Measurements from ENCODE around the gene PGAP3. TPM values are rescaled to one million over a fixed set of nuclear protein-coding genes. Genes with fewer than 3 reads are reported as not detected.

PGAP3 gene
- total and polyA plus RNA-seq, 2 donors = 6.6 to 18.5 TPM

GRCh38 chr17:39659279-39660010 is 28.4 kb downstream of the PGAP3 start:
- Histone ChIP-seq H3K4me1 (ENCODE audit: control insufficient read depth in 2 of 2, insufficient read depth in 2 of 2, low read length in 2 of 2) (peaks cover 19 to 38% of the 10 kb centered on the region in 2 donors), H3K36me3 (ENCODE audit: control insufficient read depth in 2 of 2, insufficient read depth in 2 of 2, low read length in 1 of 2) (peaks cover 62 to 69% of the 10 kb centered on the region in 2 donors), H3K9me3 (ENCODE audit: control insufficient read depth in 2 of 2, insufficient read depth in 1 of 2, low read length in 1 of 2) (no peaks in the 10 kb centered on the region), H3K4me3 (ENCODE audit: low read length in 2 of 2) (no peak overlapping the region), H3K27ac (ENCODE audit: low read depth in 1 of 2, low read length in 1 of 2) (peak overlapping the region; percentile 72 to 78), H3K27me3 (ENCODE audit: control insufficient read depth in 2 of 2, insufficient read depth in 1 of 2, low read length in 1 of 2) (no peaks in the 10 kb centered on the region)
- 55% methylated on average over 15 of the region's 15 CpGs for WGBS
- peak in 2 of 9 donors; percentile 40 to 71 for DNase-seq (ENCODE audit: low read depth in 6 of 9, low spot score in 9 of 9)

- 92% methylated on average over 3 of the region's 3 CpGs for WGBS
- no peaks in the 10 kb centered on the region for H3K9me3 ChIP-seq (ENCODE audit: control insufficient read depth in 2 of 2, insufficient read depth in 1 of 2, low read length in 1 of 2)
- no peaks in the 10 kb centered on the region for H3K27me3 ChIP-seq (ENCODE audit: control insufficient read depth in 2 of 2, insufficient read depth in 1 of 2, low read length in 1 of 2)
- H3K27ac ChIP-seq (ENCODE audit: low read depth in 1 of 2, low read length in 1 of 2) = peak overlapping the region in 1 of 2 donors; percentile 48
- no peak overlapping the region for H3K4me3 ChIP-seq (ENCODE audit: low read length in 2 of 2)
- H3K4me1 ChIP-seq (ENCODE audit: control insufficient read depth in 2 of 2, insufficient read depth in 2 of 2, low read length in 2 of 2) = peaks cover 19 to 42% of the 10 kb centered on the region in 2 donors
- peaks cover 64 to 69% of the 10 kb centered on the region in 2 donors for H3K36me3 ChIP-seq (ENCODE audit: control insufficient read depth in 2 of 2, insufficient read depth in 2 of 2, low read length in 1 of 2)
- DNase-seq (ENCODE audit: low read depth in 6 of 9, low spot score in 9 of 9) = no peak
Observed at GRCh38 chr17:39658760-39659159, 29.1 kb downstream of the PGAP3 start.

- 79% methylated on average over 11 of the region's 11 CpGs for WGBS
- Histone ChIP-seq H3K27ac (ENCODE audit: low read depth in 1 of 2, low read length in 1 of 2) (no peak overlapping the region), H3K27me3 (ENCODE audit: control insufficient read depth in 2 of 2, insufficient read depth in 1 of 2, low read length in 1 of 2) (no peaks in the 10 kb centered on the region), H3K36me3 (ENCODE audit: control insufficient read depth in 2 of 2, insufficient read depth in 2 of 2, low read length in 1 of 2) (peaks cover 64 to 72% of the 10 kb centered on the region in 2 donors), H3K9me3 (ENCODE audit: control insufficient read depth in 2 of 2, insufficient read depth in 1 of 2, low read length in 1 of 2) (no peaks in the 10 kb centered on the region), H3K4me1 (ENCODE audit: control insufficient read depth in 2 of 2, insufficient read depth in 2 of 2, low read length in 2 of 2) (peaks cover 19 to 42% of the 10 kb centered on the region in 2 donors), H3K4me3 (ENCODE audit: low read length in 2 of 2) (no peak overlapping the region)
- DNase-seq (ENCODE audit: low read depth in 6 of 9, low spot score in 9 of 9) = peak in 1 of 9 donors; percentile 33
Observed at GRCh38 chr17:39658346-39658745, 29.5 kb downstream of the PGAP3 start.

GRCh38 chr17:39655105-39655504 is 32.8 kb downstream of the PGAP3 start:
- Histone ChIP-seq H3K4me3 (ENCODE audit: low read length in 2 of 2) (no peak overlapping the region), H3K27me3 (ENCODE audit: control insufficient read depth in 2 of 2, insufficient read depth in 1 of 2, low read length in 1 of 2) (no peaks in the 10 kb centered on the region), H3K4me1 (ENCODE audit: control insufficient read depth in 2 of 2, insufficient read depth in 2 of 2, low read length in 2 of 2) (peaks cover 15 to 27% of the 10 kb centered on the region in 2 donors), H3K9me3 (ENCODE audit: control insufficient read depth in 2 of 2, insufficient read depth in 1 of 2, low read length in 1 of 2) (no peaks in the 10 kb centered on the region), H3K36me3 (ENCODE audit: control insufficient read depth in 2 of 2, insufficient read depth in 2 of 2, low read length in 1 of 2) (peaks cover 32 to 46% of the 10 kb centered on the region in 2 donors), H3K27ac (ENCODE audit: low read depth in 1 of 2, low read length in 1 of 2) (no peak overlapping the region)
- 95% methylated on average over 2 of the region's 2 CpGs for WGBS
- DNase-seq (ENCODE audit: low read depth in 6 of 9, low spot score in 9 of 9) = no peak

- Histone ChIP-seq H3K9me3 (ENCODE audit: control insufficient read depth in 2 of 2, insufficient read depth in 1 of 2, low read length in 1 of 2) (no peaks in the 10 kb centered on the region), H3K4me3 (ENCODE audit: low read length in 2 of 2) (no peak overlapping the region), H3K4me1 (ENCODE audit: control insufficient read depth in 2 of 2, insufficient read depth in 2 of 2, low read length in 2 of 2) (peaks cover 5 to 14% of the 10 kb centered on the region in 2 donors), H3K27ac (ENCODE audit: low read depth in 1 of 2, low read length in 1 of 2) (no peak overlapping the region), H3K27me3 (ENCODE audit: control insufficient read depth in 2 of 2, insufficient read depth in 1 of 2, low read length in 1 of 2) (no peaks in the 10 kb centered on the region), H3K36me3 (ENCODE audit: control insufficient read depth in 2 of 2, insufficient read depth in 2 of 2, low read length in 1 of 2) (peaks cover 26 to 42% of the 10 kb centered on the region in 2 donors)
- DNase-seq (ENCODE audit: low read depth in 6 of 9, low spot score in 9 of 9) = peak in 5 of 9 donors; percentile 57 to 76 (median 64)
- 82% methylated on average over 14 of the region's 14 CpGs for WGBS
Observed at GRCh38 chr17:39653662-39654331, 34.1 kb downstream of the PGAP3 start.

GRCh38 chr17:39653316-39653661 is 34.6 kb downstream of the PGAP3 start:
- peaks cover 3 to 9% of the 10 kb centered on the region in 2 donors for H3K4me1 ChIP-seq (ENCODE audit: control insufficient read depth in 2 of 2, insufficient read depth in 2 of 2, low read length in 2 of 2)
- no peak overlapping the region for H3K4me3 ChIP-seq (ENCODE audit: low read length in 2 of 2)
- 96% methylated on average over 12 of the region's 12 CpGs for WGBS
- H3K27ac ChIP-seq (ENCODE audit: low read depth in 1 of 2, low read length in 1 of 2) = no peak overlapping the region
- H3K36me3 ChIP-seq (ENCODE audit: control insufficient read depth in 2 of 2, insufficient read depth in 2 of 2, low read length in 1 of 2) = peaks cover 24 to 40% of the 10 kb centered on the region in 2 donors
- no peaks in the 10 kb centered on the region for H3K27me3 ChIP-seq (ENCODE audit: control insufficient read depth in 2 of 2, insufficient read depth in 1 of 2, low read length in 1 of 2)
- no peaks in the 10 kb centered on the region for H3K9me3 ChIP-seq (ENCODE audit: control insufficient read depth in 2 of 2, insufficient read depth in 1 of 2, low read length in 1 of 2)
- DNase-seq (ENCODE audit: low read depth in 6 of 9, low spot score in 9 of 9) = no peak

GRCh38 chr17:39652587-39653315 is 35.1 kb downstream of the PGAP3 start:
- no peak for DNase-seq (ENCODE audit: low read depth in 6 of 9, low spot score in 9 of 9)
- 87% methylated on average over 7 of the region's 7 CpGs for WGBS
- H3K27ac ChIP-seq (ENCODE audit: low read depth in 1 of 2, low read length in 1 of 2) = no peak overlapping the region
- H3K36me3 ChIP-seq (ENCODE audit: control insufficient read depth in 2 of 2, insufficient read depth in 2 of 2, low read length in 1 of 2) = peaks cover 18 to 35% of the 10 kb centered on the region in 2 donors
- H3K9me3 ChIP-seq (ENCODE audit: control insufficient read depth in 2 of 2, insufficient read depth in 1 of 2, low read length in 1 of 2) = no peaks in the 10 kb centered on the region
- no peaks in the 10 kb centered on the region for H3K27me3 ChIP-seq (ENCODE audit: control insufficient read depth in 2 of 2, insufficient read depth in 1 of 2, low read length in 1 of 2)
- H3K4me3 ChIP-seq (ENCODE audit: low read length in 2 of 2) = no peak overlapping the region
- H3K4me1 ChIP-seq (ENCODE audit: control insufficient read depth in 2 of 2, insufficient read depth in 2 of 2, low read length in 2 of 2) = peaks cover under 1 to 4% of the 10 kb centered on the region in 2 donors

- peaks cover 17 to 32% of the 10 kb centered on the region in 2 donors for H3K36me3 ChIP-seq (ENCODE audit: control insufficient read depth in 2 of 2, insufficient read depth in 2 of 2, low read length in 1 of 2)
- no peaks in the 10 kb centered on the region for H3K27me3 ChIP-seq (ENCODE audit: control insufficient read depth in 2 of 2, insufficient read depth in 1 of 2, low read length in 1 of 2)
- no peaks in the 10 kb centered on the region for H3K9me3 ChIP-seq (ENCODE audit: control insufficient read depth in 2 of 2, insufficient read depth in 1 of 2, low read length in 1 of 2)
- whole genome bisulfite sequencing = 88% methylated on average over 8 of the region's 8 CpGs
- peaks cover 0 to 4% of the 10 kb centered on the region in 2 donors for H3K4me1 ChIP-seq (ENCODE audit: control insufficient read depth in 2 of 2, insufficient read depth in 2 of 2, low read length in 2 of 2)
- H3K27ac ChIP-seq (ENCODE audit: low read depth in 1 of 2, low read length in 1 of 2) = no peak overlapping the region
- DNase-seq (ENCODE audit: low read depth in 6 of 9, low spot score in 9 of 9) = no peak
- no peak overlapping the region for H3K4me3 ChIP-seq (ENCODE audit: low read length in 2 of 2)
Observed at GRCh38 chr17:39651923-39652586, 35.8 kb downstream of the PGAP3 start.

Data from thymus (tissue), 11 donors.